ENCODE results near the gene ABCA1. TPM values are rescaled to one million over a fixed set of nuclear protein-coding genes. Genes with fewer than 3 reads are reported as not detected.

The ABCA1 gene
- total RNA-seq, 2 donors from 2014 or later: 7.9 to 19.2 TPM

- H3K27ac ChIP-seq: no peak overlapping the region
These were observed 13.5 kb downstream of the ABCA1 start for GRCh38 chr9:104914466-104914865.

GRCh38 chr9:104912606-104913005 lies 15.3 kb downstream of the ABCA1 start:
- no peaks in the 10 kb centered on the region for H3K9me3 ChIP-seq
- H3K27ac ChIP-seq: no peak overlapping the region
- no peaks in the 10 kb centered on the region for H3K27me3 ChIP-seq
- no peak for TF ChIP-seq CTCF (IDR thresholded peaks at IDR 0.05)
- no peak for DNase-seq (ENCODE audit: low spot score)
- peaks cover 0 to 67% of the 10 kb centered on the region in 2 donors for H3K4me1 ChIP-seq
- H3K4me3 ChIP-seq: no peak overlapping the region
- no peaks in the 10 kb centered on the region for H3K36me3 ChIP-seq

More at GRCh38 chr9:104914466-104914865, 13.5 kb downstream of the ABCA1 start:
- DNase-seq (ENCODE audit: low spot score): no peak
- Histone ChIP-seq H3K4me3 (no peak overlapping the region), H3K36me3 (no peaks in the 10 kb centered on the region), H3K9me3 (no peaks in the 10 kb centered on the region), H3K4me1 (peaks cover 0 to 63% of the 10 kb centered on the region in 2 donors), H3K27me3 (no peaks in the 10 kb centered on the region)
- no peak for TF ChIP-seq CTCF (IDR thresholded peaks at IDR 0.05)

- H3K27ac ChIP-seq: no peak overlapping the region
- no peaks in the 10 kb centered on the region for H3K27me3 ChIP-seq
- no peak for DNase-seq (ENCODE audit: low spot score)
These were observed 16.8 kb downstream of the ABCA1 start for GRCh38 chr9:104911032-104911607.

GRCh38 chr9:104907278-104907951 lies 20.5 kb downstream of the ABCA1 start:
- Histone ChIP-seq H3K4me1 (peaks cover 0 to 83% of the 10 kb centered on the region in 2 donors), H3K27me3 (no peaks in the 10 kb centered on the region), H3K27ac (peak overlapping the region; percentile 36 to 67), H3K4me3 (no peak overlapping the region), H3K36me3 (no peaks in the 10 kb centered on the region), H3K9me3 (no peaks in the 10 kb centered on the region)
- no peak for DNase-seq (ENCODE audit: low spot score)
- no peak for TF ChIP-seq CTCF (IDR thresholded peaks at IDR 0.05)

More at GRCh38 chr9:104911032-104911607, 16.8 kb downstream of the ABCA1 start:
- Histone ChIP-seq H3K4me3 (no peak overlapping the region), H3K4me1 (peaks cover 0 to 76% of the 10 kb centered on the region in 2 donors), H3K36me3 (no peaks in the 10 kb centered on the region), H3K9me3 (no peaks in the 10 kb centered on the region)
- TF ChIP-seq CTCF (IDR thresholded peaks at IDR 0.05): no peak

- TF ChIP-seq CTCF (IDR thresholded peaks at IDR 0.05): no peak
- Histone ChIP-seq H3K27me3 (no peaks in the 10 kb centered on the region), H3K27ac (peak overlapping the region; percentile 36 to 67), H3K9me3 (no peaks in the 10 kb centered on the region), H3K4me3 (no peak overlapping the region), H3K4me1 (peaks cover 0 to 81% of the 10 kb centered on the region in 2 donors), H3K36me3 (no peaks in the 10 kb centered on the region)
- DNase-seq (ENCODE audit: low spot score): peak; percentile 81
These were observed 21.3 kb downstream of the ABCA1 start for GRCh38 chr9:104906441-104907277.
